Kidney capillary endothelial cell (primary cell): ENCODE measurements around the gene SCN5A.

Experiments used
- DNase-seq: peaks from one replicate; pipeline ENCODE4 v3.0.0-alpha.2; 2018; ENCODE audit warnings: low spot score

The SCN5A gene

DNA sequence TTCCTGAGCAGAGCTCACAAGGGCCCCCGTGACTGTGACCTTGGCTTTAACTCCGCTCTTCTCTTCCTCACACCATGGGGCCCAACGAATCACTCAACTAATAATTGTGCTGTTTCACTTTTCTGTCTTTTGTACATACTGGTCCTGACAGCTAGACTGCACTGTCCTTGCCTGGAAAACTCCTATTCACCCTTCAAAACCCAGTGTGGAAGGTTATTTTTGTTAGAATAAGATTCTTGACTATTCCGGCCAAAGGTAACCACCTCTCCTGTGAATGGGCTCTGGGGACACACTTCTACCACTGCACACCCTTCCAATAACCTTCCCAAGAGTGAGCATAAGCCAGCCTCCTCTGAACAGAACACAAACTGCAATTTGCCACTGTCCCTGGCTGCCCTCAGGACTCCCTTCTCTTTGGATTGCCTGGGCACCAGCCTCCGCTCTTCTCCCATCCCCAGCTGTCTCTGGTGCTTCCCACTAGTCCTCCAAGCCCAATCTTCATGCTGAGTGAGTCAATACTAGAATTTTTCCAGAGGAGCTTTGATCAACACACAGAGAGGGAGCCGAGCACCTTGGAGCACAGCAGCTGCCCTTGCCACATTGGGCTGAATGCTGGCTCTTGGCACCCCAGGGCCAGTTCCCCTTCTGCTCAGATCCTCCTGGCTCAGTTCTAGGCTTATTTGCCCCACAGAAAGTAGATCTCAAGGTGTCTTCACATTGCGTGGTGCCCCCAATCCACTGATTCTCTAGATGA lies 2.1 kb downstream of the SCN5A start:
- DNase-seq = no peak

DNA sequence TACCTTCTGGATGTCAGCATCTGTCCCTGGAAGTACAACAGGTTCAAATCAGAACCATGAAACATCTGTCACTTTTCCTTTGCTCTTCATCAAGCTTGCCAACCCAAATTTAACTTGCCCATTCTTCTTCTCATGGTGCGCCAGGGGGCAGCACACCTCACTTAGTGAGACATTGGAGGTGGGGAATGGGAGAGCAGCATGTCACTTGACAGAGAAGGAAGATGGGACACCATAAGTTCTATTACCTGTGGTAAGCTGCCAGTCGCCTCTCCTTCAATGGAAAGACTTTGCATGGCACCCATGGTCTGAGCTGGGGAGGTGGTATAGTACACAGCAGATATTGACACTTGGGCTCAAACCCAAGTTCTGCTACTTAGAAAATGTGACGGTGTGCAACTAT lies 2.9 kb downstream of the SCN5A start:
- DNase-seq = no peak

- no peak for DNase-seq
These were observed 3.4 kb downstream of the SCN5A start for GRCh38 chr3:38646062-38646461.

GRCh38 chr3:38645601-38646000 lies 3.9 kb downstream of the SCN5A start:
- DNase-seq = no peak

DNA sequence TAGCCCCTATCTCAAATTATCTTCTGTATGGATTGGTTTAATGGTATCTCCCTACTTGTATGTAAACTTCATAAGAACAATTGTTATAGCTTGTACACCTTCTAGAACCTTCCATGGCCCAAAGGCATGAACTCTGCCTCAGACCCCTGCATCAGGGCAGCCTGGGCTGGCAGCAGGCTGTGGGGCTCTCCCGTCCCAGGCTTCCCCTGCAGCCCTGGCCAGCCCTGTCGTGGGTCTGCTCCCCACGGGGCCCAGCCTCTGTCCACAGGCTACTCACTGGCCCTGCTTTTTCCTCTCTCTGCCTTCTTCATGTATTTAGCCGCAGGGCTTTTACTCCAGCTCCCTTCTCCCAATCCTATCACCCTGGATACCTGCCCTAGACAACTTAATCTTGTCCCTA lies 4.4 kb downstream of the SCN5A start:
- DNase-seq = no peak

DNA sequence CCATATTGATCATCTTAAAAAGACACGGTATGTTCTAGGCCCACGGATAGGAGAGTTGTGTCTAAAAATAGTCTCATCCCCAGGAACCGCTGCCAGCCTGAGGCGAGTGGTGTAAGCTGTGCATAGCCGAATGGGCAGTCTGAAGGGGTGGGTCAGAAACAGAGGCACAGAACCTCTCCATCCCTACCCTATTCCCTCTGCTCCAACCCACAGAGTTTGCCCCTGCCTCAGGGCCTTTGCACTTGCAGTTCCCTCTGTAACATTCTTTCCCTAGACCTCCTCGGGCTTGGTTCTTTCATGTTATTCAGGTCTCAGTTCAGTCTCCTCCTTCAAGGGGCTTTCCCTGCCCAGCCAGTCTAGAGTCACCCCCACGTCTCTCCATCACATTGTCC lies 4.8 kb downstream of the SCN5A start:
- no peak for DNase-seq

DNA sequence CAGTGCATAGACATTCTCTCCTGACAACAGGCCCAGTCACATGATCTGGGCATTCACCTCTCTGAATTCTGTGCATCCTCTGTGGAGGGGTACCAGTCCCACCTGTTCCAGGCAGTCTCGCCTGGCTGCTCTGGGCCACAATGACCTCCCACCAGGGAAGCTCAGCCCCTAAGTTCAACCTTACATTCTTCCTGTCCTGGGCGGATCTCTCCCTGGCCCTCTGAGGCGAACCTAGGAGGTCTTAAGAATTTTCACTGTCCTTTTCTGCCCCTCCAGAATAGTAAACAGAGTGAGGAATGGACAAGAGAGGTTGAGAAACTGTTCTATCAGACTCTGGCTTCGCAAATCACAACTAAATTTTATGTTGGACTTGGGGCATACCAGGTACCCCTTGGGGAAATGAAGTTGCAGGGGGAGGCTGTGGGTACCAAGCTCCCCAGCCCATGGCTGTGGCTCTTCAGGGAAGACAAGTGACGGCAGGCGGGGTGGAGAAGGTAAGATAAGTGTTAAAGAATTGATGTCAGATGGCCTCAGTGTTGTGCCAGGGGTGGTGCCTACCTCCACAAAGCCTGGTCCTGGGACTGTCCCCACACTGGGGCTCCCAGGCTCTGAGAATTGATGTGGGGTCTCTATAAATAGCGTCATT lies 5.3 kb downstream of the SCN5A start:
- no peak for DNase-seq

GRCh38 chr3:38643592-38643991 lies 5.9 kb downstream of the SCN5A start:
- DNase-seq = no peak

- no peak for DNase-seq
These were observed 6.4 kb downstream of the SCN5A start for GRCh38 chr3:38643090-38643489.

DNA sequence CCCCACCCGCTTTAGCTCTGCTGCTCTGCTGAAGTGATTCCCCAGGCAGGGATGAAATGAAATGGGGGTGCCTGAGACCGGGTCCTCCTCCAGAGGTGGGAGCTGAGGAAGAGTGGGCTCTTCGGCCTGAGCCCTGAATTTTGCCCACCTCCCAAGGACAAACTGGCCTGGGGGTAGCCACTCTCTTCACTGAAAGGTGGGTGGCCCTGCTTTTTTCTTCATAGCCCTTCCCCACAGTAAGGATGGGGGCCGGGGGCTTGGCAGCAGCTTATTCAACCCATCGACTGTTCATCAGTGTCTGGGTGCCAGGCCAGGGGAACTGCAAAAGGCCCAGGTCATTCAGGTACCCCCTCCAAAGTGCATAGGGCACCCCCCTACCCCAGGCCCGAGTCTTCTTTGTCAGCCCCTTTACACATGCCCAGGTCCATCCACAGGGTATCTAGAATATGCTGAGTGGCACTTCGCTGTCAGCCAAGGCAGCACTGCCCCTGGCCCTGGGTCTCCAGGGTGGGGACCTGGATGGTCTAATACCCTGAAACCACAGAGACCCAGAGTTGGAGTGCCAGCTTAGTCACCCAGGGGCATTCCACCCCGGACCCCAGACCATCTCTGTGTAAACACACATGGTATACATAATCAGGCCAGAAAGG lies 7.9 kb downstream of the SCN5A start:
- DNase-seq = no peak

- no peak for DNase-seq
These were observed 8.6 kb downstream of the SCN5A start for GRCh38 chr3:38640661-38641452.

- DNase-seq = no peak
These were observed 11.1 kb downstream of the SCN5A start for GRCh38 chr3:38638354-38638753.

DNA sequence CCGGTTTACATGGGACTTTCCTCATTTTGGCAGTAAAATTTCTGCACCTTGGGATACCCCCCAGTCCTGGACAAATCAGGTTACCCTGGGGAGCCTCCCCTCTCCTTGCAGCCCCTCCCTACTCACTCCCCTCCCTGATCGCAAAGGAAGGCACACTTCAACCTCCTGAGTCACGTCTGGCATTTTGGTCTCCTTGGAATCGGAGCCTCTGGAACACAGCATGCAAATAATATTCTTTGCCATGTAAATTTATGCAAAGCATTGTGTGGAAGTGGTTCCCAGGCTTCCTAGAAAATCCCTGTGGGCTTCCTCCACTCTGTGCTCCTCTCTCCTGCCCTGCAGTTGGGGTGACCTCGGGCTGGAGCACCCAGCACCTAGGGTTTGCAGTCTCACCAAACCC lies 11.6 kb downstream of the SCN5A start:
- DNase-seq = no peak

DNA sequence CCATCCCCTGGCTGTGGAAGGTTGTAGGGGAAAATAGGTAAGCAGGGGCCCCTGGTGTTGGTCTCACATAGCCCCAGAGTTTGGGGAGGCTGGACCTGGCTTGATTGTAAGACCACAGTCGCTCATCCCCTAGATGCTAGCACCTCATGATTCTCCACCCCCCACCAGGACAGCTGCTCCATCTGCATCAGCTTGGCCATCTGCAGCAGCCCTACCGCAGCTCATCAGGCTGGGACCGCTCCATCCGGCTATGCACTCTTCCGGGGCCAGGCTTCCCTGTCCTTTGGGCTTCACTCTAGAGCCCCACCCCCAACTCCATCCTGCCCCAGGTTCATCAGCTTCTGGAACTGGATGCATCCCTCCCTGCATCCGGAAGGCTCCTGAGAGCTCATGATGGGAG lies 12.6 kb downstream of the SCN5A start:
- DNase-seq = no peak

GRCh38 chr3:38636464-38636863 lies 13.0 kb downstream of the SCN5A start:
- no peak for DNase-seq

DNA sequence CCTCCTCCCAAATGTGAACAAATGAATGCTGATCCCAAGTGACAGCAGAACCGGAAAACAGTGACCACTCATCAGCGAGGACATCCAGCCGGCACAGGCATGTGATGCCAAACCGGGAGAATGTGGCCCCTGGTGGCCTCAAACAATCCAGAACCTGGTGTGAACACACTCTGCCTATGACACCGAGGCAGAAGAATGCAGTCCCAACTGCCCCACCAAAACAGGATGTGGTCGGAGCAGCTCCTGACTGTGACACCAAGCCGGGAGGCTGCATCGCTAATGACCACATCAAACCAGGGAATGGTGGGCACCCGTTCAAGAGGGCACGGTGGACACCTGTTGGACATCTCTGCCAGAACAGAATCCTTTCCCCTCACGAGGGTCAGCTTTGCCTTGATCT lies 15.4 kb downstream of the SCN5A start:
- DNase-seq = no peak

DNA sequence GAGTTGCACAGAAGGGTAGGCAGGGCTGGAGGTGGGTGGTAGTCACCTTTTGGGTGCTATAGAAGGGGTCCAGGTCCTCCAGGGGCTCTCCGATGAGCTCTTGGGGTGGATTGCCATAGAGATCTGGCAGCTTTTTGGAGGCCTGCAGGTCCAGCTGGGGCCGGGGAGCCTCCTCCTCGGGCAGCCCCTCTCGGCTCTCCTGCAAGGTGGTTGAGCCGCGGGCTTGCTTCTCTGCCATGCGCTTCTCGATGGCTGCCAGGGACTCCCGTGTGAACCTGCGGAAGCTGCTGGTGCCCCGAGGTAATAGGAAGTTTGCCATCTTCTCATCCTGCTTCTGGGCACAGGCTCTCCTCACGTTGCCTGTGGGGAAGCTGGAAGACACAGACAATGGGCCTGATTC lies 16.5 kb downstream of the SCN5A start:
- no peak for DNase-seq

DNA sequence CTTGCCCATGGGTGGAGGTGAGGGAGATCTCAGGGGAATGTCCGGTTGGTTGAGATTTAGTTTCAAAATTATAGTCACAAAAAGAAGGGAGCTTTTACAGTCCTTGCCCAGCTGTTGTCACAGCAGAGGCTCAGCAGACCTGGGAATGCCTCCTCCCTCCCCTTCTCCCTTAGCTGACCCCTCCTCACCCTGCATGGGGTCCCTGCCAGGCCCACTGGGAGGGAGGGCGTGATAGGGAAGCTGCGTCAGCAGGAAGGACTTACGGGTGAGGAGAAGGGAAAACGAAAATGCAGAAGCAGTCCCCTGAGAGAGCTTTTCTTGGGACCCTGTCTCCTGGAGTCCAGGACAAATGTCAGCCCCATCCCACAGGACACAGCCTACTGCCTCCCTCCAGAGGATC lies 18.9 kb downstream of the SCN5A start:
- DNase-seq = no peak

DNA sequence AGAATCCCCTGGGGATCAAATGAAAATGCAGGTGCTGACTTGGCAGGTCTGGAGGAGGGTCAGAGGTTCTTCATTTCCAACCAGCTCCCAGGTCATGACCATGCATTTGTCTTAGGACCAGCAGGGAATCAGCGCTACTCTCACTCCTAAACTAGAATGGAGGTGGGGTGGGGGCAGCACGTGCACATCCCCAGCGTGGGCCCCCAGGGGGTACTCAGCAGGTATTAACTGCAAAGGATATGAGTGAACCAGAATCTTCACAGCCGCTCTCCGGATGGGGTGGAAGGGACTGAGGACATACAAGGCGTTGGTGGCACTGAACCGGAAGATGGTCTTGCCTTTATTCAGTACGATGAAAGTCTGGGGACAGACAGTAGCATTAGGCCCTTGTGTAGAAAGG lies 19.4 kb downstream of the SCN5A start:
- no peak for DNase-seq

DNA sequence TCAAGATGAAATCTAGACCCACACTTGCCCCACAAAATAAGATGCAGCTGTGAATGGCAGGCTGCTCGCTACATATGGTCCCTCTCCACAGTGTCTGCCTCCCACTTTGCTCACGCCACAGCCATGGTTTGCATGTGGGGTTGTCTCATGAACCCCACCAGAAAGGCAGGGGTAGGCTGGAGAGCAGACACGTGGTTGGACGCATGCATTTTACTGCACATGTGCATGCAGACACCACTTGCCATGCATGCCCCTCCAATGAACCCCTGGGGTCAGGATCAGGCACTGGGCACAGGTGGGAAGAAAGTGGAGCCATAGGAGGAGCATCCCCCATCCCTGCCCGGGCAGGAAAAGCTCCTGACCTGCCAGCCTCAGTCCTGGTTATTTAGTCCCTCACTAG lies 20.7 kb downstream of the SCN5A start:
- no peak for DNase-seq

DNA sequence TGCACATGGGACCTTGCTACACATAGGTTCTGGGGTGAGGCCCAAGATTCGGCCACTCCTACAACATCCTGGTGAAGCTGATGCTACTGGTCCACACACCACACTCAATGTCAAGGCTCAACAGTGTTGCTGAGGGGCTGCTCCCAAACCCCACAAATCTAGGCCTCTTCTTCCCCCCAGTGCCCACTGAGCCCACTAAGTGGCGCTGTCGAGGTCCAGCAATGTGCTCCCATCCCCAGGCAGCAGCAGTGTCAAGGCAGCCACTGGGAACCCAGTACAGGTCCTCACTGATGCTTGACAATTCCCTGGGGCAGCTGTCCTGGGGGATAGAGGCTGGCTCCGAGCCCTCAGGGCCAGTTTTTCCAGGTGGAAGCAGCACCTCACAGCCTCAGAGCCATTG lies 21.5 kb downstream of the SCN5A start:
- DNase-seq = no peak

GRCh38 chr3:38626171-38626570 lies 23.3 kb downstream of the SCN5A start:
- DNase-seq = no peak

DNA sequence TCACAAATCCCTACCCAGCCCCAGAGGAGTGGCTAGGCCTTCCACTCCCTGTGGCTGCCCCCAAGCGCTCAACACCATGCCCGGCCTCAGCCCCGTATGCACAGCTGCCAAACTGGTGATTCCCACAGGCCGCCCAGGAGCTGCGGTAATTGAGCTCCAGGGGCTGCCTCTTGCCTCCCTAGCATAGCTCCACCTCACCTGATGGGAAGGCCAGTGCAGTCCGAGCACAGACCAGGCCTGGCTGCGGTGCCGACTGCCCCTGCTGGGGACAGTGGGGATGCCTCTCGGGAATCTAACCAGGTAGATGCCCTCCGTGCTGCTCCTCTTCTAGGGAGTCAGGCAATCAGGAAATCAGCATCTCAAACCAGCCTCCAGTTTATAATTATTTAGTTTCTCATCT lies 25.9 kb downstream of the SCN5A start:
- no peak for DNase-seq
